ENCODE data around the gene RNF13. TPM values are rescaled to one million over a fixed set of nuclear protein-coding genes. Genes with fewer than 3 reads are reported as not detected.

RNF13 gene
- total and polyA plus RNA-seq, 2 of the 4 experiments (the other 2 are of a cell fraction), result 12.8 to 29.8 TPM

GRCh38 chr3:149770246-149770645 is 42.8 kb upstream of the RNF13 start:
- Histone ChIP-seq H2BK120ac (ENCODE audit: low read depth, low read length) (no peak overlapping the region), H2BK15ac (ENCODE audit: low read depth, low read length) (no peak overlapping the region), H4K5ac (ENCODE audit: low read depth, low read length) (no peak overlapping the region), H3K27ac (ENCODE audit: insufficient read depth, low read length) (no peak overlapping the region), H3K14ac (replicated peaks; ENCODE audit: low read depth, low read length) (no peak overlapping the region), H2AK5ac (ENCODE audit: low read depth, low read length) (no peak overlapping the region), H3K18ac (ENCODE audit: low read depth, low read length) (no peak overlapping the region), H3K4me3 (ENCODE audit: insufficient read depth, low read depth, low read length) (no peak overlapping the region), H3K9me1 (ENCODE audit: insufficient read depth, low read length) (no peaks in the 10 kb centered on the region; the same call in 1 of the 2 replicates), H3K4me2 (ENCODE audit: low read depth, low read length) (no peak overlapping the region), H3K36me3 (ENCODE audit: control insufficient read depth, insufficient read depth, low read length) (no peaks in the 10 kb centered on the region), H3K56ac (ENCODE audit: extremely low read depth, insufficient read depth, low read length) (no peak overlapping the region), H3K23ac (ENCODE audit: low read depth, low read length) (no peak overlapping the region), H2BK5ac (ENCODE audit: low read depth, low read length, poor library complexity, severe bottlenecking) (no peak overlapping the region), H3K9ac (ENCODE audit: low read depth, low read length) (no peak overlapping the region), H3K27me3 (ENCODE audit: control insufficient read depth, insufficient read depth, low read length) (peaks cover 19% of the 10 kb centered on the region), H4K20me1 (ENCODE audit: insufficient read depth, low read length) (no peaks in the 10 kb centered on the region), H2AFZ (replicated peaks; ENCODE audit: low read length, poor library complexity) (no peak overlapping the region), H4K91ac (ENCODE audit: insufficient read depth, low read depth, low read length) (no peak overlapping the region), H2BK20ac (ENCODE audit: low read depth, low read length) (no peak overlapping the region), H2AK9ac (replicated peaks; ENCODE audit: low read depth, low read length, poor library complexity) (no peak overlapping the region), H3K4ac (ENCODE audit: low read depth, low read length) (no peak overlapping the region), H3K9me3 (ENCODE audit: control insufficient read depth, insufficient read depth, low read length) (no peaks in the 10 kb centered on the region), H3K4me1 (ENCODE audit: control insufficient read depth, insufficient read depth, low read length) (no peaks in the 10 kb centered on the region), H3K79me1 (ENCODE audit: low read depth in 1 of 2, low read length in 2 of 2) (no peaks in the 10 kb centered on the region), H4K8ac (ENCODE audit: low read depth in 2 of 2, low read length in 2 of 2) (no peak overlapping the region)
- CTCF ChIA-PET, result interaction anchor here (0.6 to 2.8 kb wide), 5 partner anchors 9 to 109 kb away, joined by 3 to 15 read pairs (median 3); partner anchors contain the start of gene COMMD2
- WGBS, 2 experiments (ENCODE audit: extremely low coverage in 2 of 2, insufficient read length in 1 of 2), result no CpG with 5 or more reads among the region's 2 CpGs
- DNase-seq (no peak), ATAC-seq (ENCODE audit: low read depth) (no peak)
- no TSS peak for BruUV-seq (replicated peaks)
- TF ChIP-seq BHLHE40 (IDR thresholded peaks at IDR 0.05; ENCODE audit: low read depth, low read length), result no peak
- no peak for TF ChIP-seq ELK1 (IDR thresholded peaks at IDR 0.05; ENCODE audit: borderline replicate concordance, low read depth, low read length)
- TF ChIP-seq POLR2A (IDR thresholded peaks at IDR 0.05; ENCODE audit: low read depth, low read length), result no peak
- POLR2A ChIA-PET (ENCODE audit: unreplicated experiment), result no interaction called here
- intact Hi-C loops (cut with micrococcal nuclease), result no loop called here
- dilution Hi-C loops (cut with HindIII; ENCODE audit: low sequenced_read_pairs, unreplicated experiment), result no loop called here
- in situ Hi-C loops (cut with MboI; ENCODE audit: low sequenced_read_pairs), result no loop called here

Measured in IMR-90 (cell line).